ENCODE data around the gene BSPRY.

Gene BSPRY

GRCh38 chr9:113331780-113332179, 17.6 kb upstream of the BSPRY start:
- TF ChIP-seq POLR2AphosphoS5 (IDR thresholded peaks at IDR 0.05; ENCODE audit: low read depth, low read length), result no peak
- no peak for TF ChIP-seq TAF1 (IDR thresholded peaks at IDR 0.05; ENCODE audit: borderline replicate concordance, insufficient read depth, low read length)
- no peak for TF ChIP-seq FOXP2 (optimal IDR thresholded peaks at IDR 0.05; ENCODE audit: borderline replicate concordance, extremely low read depth, extremely low read length, insufficient read depth)
- TF ChIP-seq, protein P1, sequence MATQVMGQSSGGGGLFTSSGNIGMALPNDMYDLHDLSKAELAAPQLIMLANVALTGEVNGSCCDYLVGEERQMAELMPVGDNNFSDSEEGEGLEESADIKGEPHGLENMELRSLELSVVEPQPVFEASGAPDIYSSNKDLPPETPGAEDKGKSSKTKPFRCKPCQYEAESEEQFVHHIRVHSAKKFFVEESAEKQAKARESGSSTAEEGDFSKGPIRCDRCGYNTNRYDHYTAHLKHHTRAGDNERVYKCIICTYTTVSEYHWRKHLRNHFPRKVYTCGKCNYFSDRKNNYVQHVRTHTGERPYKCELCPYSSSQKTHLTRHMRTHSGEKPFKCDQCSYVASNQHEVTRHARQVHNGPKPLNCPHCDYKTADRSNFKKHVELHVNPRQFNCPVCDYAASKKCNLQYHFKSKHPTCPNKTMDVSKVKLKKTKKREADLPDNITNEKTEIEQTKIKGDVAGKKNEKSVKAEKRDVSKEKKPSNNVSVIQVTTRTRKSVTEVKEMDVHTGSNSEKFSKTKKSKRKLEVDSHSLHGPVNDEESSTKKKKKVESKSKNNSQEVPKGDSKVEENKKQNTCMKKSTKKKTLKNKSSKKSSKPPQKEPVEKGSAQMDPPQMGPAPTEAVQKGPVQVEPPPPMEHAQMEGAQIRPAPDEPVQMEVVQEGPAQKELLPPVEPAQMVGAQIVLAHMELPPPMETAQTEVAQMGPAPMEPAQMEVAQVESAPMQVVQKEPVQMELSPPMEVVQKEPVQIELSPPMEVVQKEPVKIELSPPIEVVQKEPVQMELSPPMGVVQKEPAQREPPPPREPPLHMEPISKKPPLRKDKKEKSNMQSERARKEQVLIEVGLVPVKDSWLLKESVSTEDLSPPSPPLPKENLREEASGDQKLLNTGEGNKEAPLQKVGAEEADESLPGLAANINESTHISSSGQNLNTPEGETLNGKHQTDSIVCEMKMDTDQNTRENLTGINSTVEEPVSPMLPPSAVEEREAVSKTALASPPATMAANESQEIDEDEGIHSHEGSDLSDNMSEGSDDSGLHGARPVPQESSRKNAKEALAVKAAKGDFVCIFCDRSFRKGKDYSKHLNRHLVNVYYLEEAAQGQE (IDR thresholded peaks at IDR 0.05; ENCODE audit: insufficient read depth in 1 of 2, low read depth in 2 of 2, low read length in 2 of 2), result no peak
- no peak for TF ChIP-seq SIN3A (IDR thresholded peaks at IDR 0.05; ENCODE audit: borderline replicate concordance, insufficient read depth, low read length)

DNA sequence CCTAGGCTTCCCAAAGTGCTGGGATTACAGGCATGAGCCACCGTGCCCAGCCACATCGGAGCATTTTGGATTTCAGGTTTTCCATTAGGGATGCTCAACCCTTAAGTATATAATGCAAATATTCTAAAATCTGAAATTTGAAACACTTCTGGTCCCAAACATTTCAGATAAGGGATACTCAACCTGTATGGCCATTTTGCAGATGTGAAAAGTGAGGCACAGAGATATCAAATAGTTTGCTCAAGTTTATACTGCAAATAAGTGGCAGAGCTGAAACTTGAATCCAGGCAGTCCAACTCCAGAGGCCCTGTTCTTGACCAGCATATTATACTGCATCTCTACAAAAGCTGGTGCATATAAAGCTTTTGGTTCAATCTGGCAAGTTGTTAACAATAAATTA, 11.6 kb upstream of the BSPRY start:
- TF ChIP-seq FOXP2 (optimal IDR thresholded peaks at IDR 0.05; ENCODE audit: borderline replicate concordance, extremely low read depth, extremely low read length, insufficient read depth), result no peak
- TF ChIP-seq, protein P1 (IDR thresholded peaks at IDR 0.05; ENCODE audit: insufficient read depth in 1 of 2, low read depth in 2 of 2, low read length in 2 of 2), result no peak
- no peak for TF ChIP-seq POLR2AphosphoS5 (IDR thresholded peaks at IDR 0.05; ENCODE audit: low read depth, low read length)
- no peak for TF ChIP-seq SIN3A (IDR thresholded peaks at IDR 0.05; ENCODE audit: borderline replicate concordance, insufficient read depth, low read length)
- no peak for TF ChIP-seq TAF1 (IDR thresholded peaks at IDR 0.05; ENCODE audit: borderline replicate concordance, insufficient read depth, low read length)

DNA sequence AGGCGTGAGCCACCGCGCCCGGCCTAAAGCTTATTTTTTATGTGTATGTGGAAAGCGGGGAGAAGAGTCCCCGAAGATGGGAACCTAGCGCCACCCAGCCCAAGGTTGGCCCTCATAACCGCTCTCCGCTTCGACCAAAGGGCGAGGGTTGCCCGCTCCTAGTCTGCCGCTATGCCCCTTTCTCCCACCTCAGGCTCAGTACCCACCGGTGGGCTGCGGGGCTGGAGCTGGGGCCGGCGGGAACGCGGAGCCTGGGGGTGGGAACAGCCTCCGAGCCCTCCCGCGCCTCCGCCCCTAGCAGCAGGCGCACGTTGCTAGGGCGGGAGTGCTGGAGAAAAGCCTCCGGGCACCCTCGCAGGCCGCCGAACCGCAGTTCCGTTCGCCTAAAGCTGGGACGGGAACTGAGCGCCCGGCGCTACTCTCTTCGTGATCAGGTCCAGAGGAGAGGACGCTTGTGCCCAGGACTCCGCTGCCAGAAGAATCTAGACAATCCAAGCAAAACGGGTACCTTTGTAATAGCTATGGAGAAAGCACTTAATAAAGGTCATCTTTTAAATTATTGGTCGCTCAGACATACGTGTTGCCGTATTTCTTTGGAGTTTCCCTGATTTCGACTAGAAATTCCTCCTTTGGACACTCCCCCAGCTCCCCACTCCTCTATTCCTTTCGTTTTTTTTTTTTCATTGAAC, 9.2 kb upstream of the BSPRY start, which contains the start of gene WDR31:
TSS of gene WDR31 (minus strand) at position 265 of the 689 bp plus-strand sequence. CDS start 8,253 bp downstream, outside the sequence.
- TF ChIP-seq, protein P1 (IDR thresholded peaks at IDR 0.05; ENCODE audit: insufficient read depth in 1 of 2, low read depth in 2 of 2, low read length in 2 of 2), result no peak
- TF ChIP-seq FOXP2 (optimal IDR thresholded peaks at IDR 0.05; ENCODE audit: borderline replicate concordance, extremely low read depth, extremely low read length, insufficient read depth) (peak; percentile 85), TAF1 (IDR thresholded peaks at IDR 0.05; ENCODE audit: borderline replicate concordance, insufficient read depth, low read length) (peak; percentile 70; the same call in 1 of the 2 replicates), POLR2AphosphoS5 (IDR thresholded peaks at IDR 0.05; ENCODE audit: low read depth, low read length) (0 out of 2 replicates have a peak, but pooled peaks have one; percentile 39), SIN3A (IDR thresholded peaks at IDR 0.05; ENCODE audit: borderline replicate concordance, insufficient read depth, low read length) (0 out of 2 replicates have a peak, but pooled peaks have one; percentile 31)

DNA sequence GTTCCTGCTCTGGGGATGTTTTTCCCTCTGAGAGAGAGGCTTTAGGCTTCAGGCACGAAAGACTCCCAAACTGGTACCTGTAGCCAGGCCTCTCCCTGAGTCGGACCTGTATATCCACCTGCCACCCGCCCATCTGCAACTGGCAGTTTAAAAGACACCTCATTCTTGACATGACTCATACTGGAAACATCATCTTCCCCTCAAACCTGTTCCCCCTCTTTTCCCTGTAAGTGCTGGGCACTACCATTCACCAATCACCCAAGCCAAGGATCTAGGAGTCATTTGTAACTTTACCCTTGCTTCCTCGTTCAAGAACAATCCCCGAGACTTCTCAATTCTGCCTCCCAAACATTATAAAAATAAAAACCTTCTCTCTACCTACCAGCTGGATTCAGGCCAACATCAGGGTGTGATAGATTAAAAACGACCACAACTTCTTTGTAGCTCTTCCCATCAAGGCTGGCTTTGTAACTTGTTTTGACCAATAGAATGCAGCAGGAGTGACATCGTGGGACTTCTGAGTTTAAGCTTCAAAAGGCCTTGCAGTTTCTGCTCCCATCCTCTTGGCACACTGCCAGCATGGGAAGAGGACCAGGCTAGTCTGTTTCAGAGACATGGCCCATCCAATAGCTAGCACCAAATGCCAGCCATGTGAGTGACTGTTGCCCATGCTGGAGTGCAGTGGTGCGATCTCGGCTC, 7.5 kb upstream of the BSPRY start:
- TF ChIP-seq FOXP2 (optimal IDR thresholded peaks at IDR 0.05; ENCODE audit: borderline replicate concordance, extremely low read depth, extremely low read length, insufficient read depth) (no peak), TAF1 (IDR thresholded peaks at IDR 0.05; ENCODE audit: borderline replicate concordance, insufficient read depth, low read length) (no peak)

- TF ChIP-seq FOXP2 (optimal IDR thresholded peaks at IDR 0.05; ENCODE audit: borderline replicate concordance, extremely low read depth, extremely low read length, insufficient read depth) (no peak), POLR2AphosphoS5 (IDR thresholded peaks at IDR 0.05; ENCODE audit: low read depth, low read length) (no peak), SIN3A (IDR thresholded peaks at IDR 0.05; ENCODE audit: borderline replicate concordance, insufficient read depth, low read length) (no peak), TAF1 (IDR thresholded peaks at IDR 0.05; ENCODE audit: borderline replicate concordance, insufficient read depth, low read length) (no peak)
- TF ChIP-seq, protein P1 (IDR thresholded peaks at IDR 0.05; ENCODE audit: insufficient read depth in 1 of 2, low read depth in 2 of 2, low read length in 2 of 2), result no peak
Measured at GRCh38 chr9:113343732-113344231, 5.6 kb upstream of the BSPRY start.

Measured in PFSK-1 (cell line).